Left lung (tissue), 10 donors: ENCODE results near the gene SUSD3. TPM values are rescaled to one million over a fixed set of nuclear protein-coding genes. Genes with fewer than 3 reads are reported as not detected.

Experiments
- ATAC-seq: fragments of 200-7000 bp; cut with Tn5 transposase; one replicate; pipeline ENCODE4 v1.9.1; 2020; ENCODE audit warnings: moderate library complexity
- DNase-seq, 4 donors: peaks; one replicate each; pipeline ENCODE4 v3.0.0-alpha.2; 2013 to 2020
- H3K27ac ChIP-seq, 2 donors: fragments of 200-600 bp; sonication (generic) in 1 of 2; one replicate each; pipeline versions ENCODE4 v1.5.0 to v1.8.0; 2020 to 2021
- H3K27me3 ChIP-seq, 2 donors: fragments of 200-600 bp; sonication (generic) in 1 of 2; one replicate each; pipeline versions ENCODE4 v1.5.0 to v1.8.0; 2020 to 2021
- H3K36me3 ChIP-seq, 2 donors: fragments of 200-600 bp; sonication (generic) in 1 of 2; one replicate each; pipeline versions ENCODE4 v1.5.0 to v1.8.0; 2020 to 2021
- H3K4me1 ChIP-seq, 2 donors: fragments of 200-600 bp; one replicate each; pipeline ENCODE4 v1.8.0; 2021
- H3K4me3 ChIP-seq, 2 donors: fragments of 200-600 bp; sonication (generic) in 1 of 2; one replicate each; pipeline versions ENCODE4 v1.5.0 to v1.8.0; 2020 to 2021; ENCODE audit warnings: mild to moderate bottlenecking in 1 of 2
- H3K9me3 ChIP-seq, 2 donors: fragments of 200-600 bp; sonication (generic) in 1 of 2; one replicate each; pipeline versions ENCODE4 v1.5.0 to v1.8.0; 2020 to 2021
- CTCF ChIP-seq, 2 donors: fragments of 200-600 bp; sonication (generic) in 1 of 2; IDR thresholded peaks; one replicate each; pipeline versions ENCODE4 v1.5.0 to v1.8.0; 2021; ENCODE audit warnings: antibody characterized with exemption in 2 of 2
- intact Hi-C, 2 donors: fragments of 100-400 bp; cut with DNase I; formaldehyde crosslinking; loops; one replicate each; pipeline versions ENCODE4 v1.11.2 to v1.14.2; 2022
- polyA plus RNA-seq, 6 donors: library from polyadenylated mRNA; unstranded; fragments of 120-200 nt; gene quantifications; one replicate each; pipeline ENCODE4 v1.2.1, GENCODE V29; 2013; ENCODE audit not compliant: insufficient read length in 6 of 6
- total RNA-seq, 2 donors: library from RNA; stranded (reverse); fragmentation: NEBNext Ultra II Directional; extraction: Animal tissue kit (Norgen Biotek cat#: 25700); gene quantifications; one replicate each; pipeline ENCODE4 v1.2.1, GENCODE V29; 2021
- donor health status: DM: no; HTN: yes; CAD: no.
- donor health status: DM: no; HTN: no; CAD: no.

SUSD3 gene
- total and polyA plus RNA-seq, 8 donors: 2.6 to 12.1 (median 5.3) TPM

GRCh38 chr9:93128011-93128714 is 69.7 kb downstream of the SUSD3 start:
- no peak for ATAC-seq
- intact Hi-C loops: no loop called here
- Histone ChIP-seq H3K9me3 (no peaks in the 10 kb centered on the region), H3K4me3 (no peak overlapping the region), H3K27me3 (no peaks in the 10 kb centered on the region), H3K27ac (peak overlapping the region; percentile 57 to 82), H3K36me3 (peaks cover 0 to 39% of the 10 kb centered on the region in 2 donors), H3K4me1 (peaks cover 39 to 93% of the 10 kb centered on the region in 2 donors)
- TF ChIP-seq CTCF (IDR thresholded peaks at IDR 0.05): no peak
- DNase-seq: peak in 2 of 4 donors; percentile 29 to 64

GRCh38 chr9:93128715-93129224 is 70.3 kb downstream of the SUSD3 start:
- intact Hi-C loops: no loop called here
- H3K4me1 ChIP-seq: peaks cover 40 to 94% of the 10 kb centered on the region in 2 donors
- H3K4me3 ChIP-seq: no peak overlapping the region
- no peak for TF ChIP-seq CTCF (IDR thresholded peaks at IDR 0.05)
- no peak for ATAC-seq
- DNase-seq: peak in 1 of 4 donors; percentile 21
- H3K27me3 ChIP-seq: no peaks in the 10 kb centered on the region
- H3K9me3 ChIP-seq: no peaks in the 10 kb centered on the region
- peak overlapping the region in 1 of 2 donors; percentile 82 for H3K27ac ChIP-seq
- peaks cover 0 to 33% of the 10 kb centered on the region in 2 donors for H3K36me3 ChIP-seq

- ATAC-seq (no peak), DNase-seq (peak in 2 of 4 donors; percentile 49 to 83)
- no peaks in the 10 kb centered on the region for H3K27me3 ChIP-seq
- H3K27ac ChIP-seq: peak overlapping the region in 1 of 2 donors; percentile 82
- intact Hi-C loops: no loop called here
- no peak overlapping the region for H3K4me3 ChIP-seq
- H3K36me3 ChIP-seq: peaks cover 0 to 28% of the 10 kb centered on the region in 2 donors
- H3K4me1 ChIP-seq: peaks cover 40 to 91% of the 10 kb centered on the region in 2 donors
- H3K9me3 ChIP-seq: no peaks in the 10 kb centered on the region
- no peak for TF ChIP-seq CTCF (IDR thresholded peaks at IDR 0.05)
Observed at GRCh38 chr9:93129286-93129685, 70.8 kb downstream of the SUSD3 start.

GRCh38 chr9:93129691-93130500 is 71.4 kb downstream of the SUSD3 start:
- Histone ChIP-seq H3K4me1 (peaks cover 45 to 94% of the 10 kb centered on the region in 2 donors), H3K27me3 (no peaks in the 10 kb centered on the region), H3K36me3 (peaks cover 0 to 21% of the 10 kb centered on the region in 2 donors), H3K4me3 (peak overlapping the region in 1 of 2 donors; percentile 95), H3K9me3 (no peaks in the 10 kb centered on the region), H3K27ac (peak overlapping the region; percentile 82 to 99)
- intact Hi-C loops: no loop called here
- TF ChIP-seq CTCF (IDR thresholded peaks at IDR 0.05): no peak
- DNase-seq (peak in 1 of 4 donors; percentile 71), ATAC-seq (no peak)
